ENCODE results near the gene LHFPL6. TPM values are rescaled to one million over a fixed set of nuclear protein-coding genes. Genes with fewer than 3 reads are reported as not detected.

Gene LHFPL6
- total RNA-seq, 1 donor from 2014 or later = 3.0 TPM

DNA sequence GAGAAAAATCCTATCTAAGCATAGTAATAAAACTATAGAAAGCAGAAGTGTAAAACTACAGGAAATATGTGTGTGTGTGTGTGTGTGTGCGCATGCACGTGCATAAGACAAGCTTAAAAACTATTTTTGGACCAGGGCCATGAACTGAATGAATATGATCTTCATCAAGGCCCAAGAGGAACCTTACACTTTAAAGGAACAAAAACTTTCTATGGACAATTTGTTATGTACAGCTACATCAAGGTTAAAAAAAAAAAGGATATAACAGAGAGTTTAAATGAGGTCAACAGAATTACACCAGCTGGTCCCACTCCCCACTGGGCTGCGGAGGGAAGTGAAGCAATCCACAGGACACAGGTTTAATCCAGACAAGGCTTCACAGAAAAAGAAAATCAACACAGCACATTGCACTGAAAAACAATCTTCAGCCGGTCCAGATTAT, 151.1 kb downstream of the LHFPL6 start:
- TF ChIP-seq EZH2 (IDR thresholded peaks at IDR 0.05) (no peak), EZH2phosphoT487 (IDR thresholded peaks at IDR 0.05) (no peak)
- TF ChIP-seq, protein P1, sequence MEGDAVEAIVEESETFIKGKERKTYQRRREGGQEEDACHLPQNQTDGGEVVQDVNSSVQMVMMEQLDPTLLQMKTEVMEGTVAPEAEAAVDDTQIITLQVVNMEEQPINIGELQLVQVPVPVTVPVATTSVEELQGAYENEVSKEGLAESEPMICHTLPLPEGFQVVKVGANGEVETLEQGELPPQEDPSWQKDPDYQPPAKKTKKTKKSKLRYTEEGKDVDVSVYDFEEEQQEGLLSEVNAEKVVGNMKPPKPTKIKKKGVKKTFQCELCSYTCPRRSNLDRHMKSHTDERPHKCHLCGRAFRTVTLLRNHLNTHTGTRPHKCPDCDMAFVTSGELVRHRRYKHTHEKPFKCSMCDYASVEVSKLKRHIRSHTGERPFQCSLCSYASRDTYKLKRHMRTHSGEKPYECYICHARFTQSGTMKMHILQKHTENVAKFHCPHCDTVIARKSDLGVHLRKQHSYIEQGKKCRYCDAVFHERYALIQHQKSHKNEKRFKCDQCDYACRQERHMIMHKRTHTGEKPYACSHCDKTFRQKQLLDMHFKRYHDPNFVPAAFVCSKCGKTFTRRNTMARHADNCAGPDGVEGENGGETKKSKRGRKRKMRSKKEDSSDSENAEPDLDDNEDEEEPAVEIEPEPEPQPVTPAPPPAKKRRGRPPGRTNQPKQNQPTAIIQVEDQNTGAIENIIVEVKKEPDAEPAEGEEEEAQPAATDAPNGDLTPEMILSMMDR (IDR thresholded peaks at IDR 0.05) = no peak
- H3K27ac Mint-ChIP-seq = peak overlapping the region; percentile 67
- H3K36me3 Mint-ChIP-seq = peaks cover 3% of the 10 kb centered on the region
- Histone ChIP-seq H3K4me1 (peaks cover 31% of the 10 kb centered on the region), H3K4me2 (no peak overlapping the region), H4K20me1 (ENCODE audit: low read depth) (no peaks in the 10 kb centered on the region), H3K79me2 (ENCODE audit: low read depth) (no peaks in the 10 kb centered on the region), H3K9ac (no peak overlapping the region), H2AFZ (replicated peaks) (no peak overlapping the region), H3F3A (ENCODE audit: low read depth) (no peaks in the 10 kb centered on the region), H3K9me3 (ENCODE audit: low read depth) (no peaks in the 10 kb centered on the region), H3K36me3 (no peaks in the 10 kb centered on the region), H3K27me3 (no peaks in the 10 kb centered on the region), H3K27ac (no peak overlapping the region), H3K4me3 (no peak overlapping the region)
- peaks cover 2% of the 10 kb centered on the region for H3K9me3 Mint-ChIP-seq
- H3K4me1 Mint-ChIP-seq = peaks cover 52% of the 10 kb centered on the region
- H3K4me3 Mint-ChIP-seq = no peak overlapping the region
- no peaks in the 10 kb centered on the region for H3K27me3 Mint-ChIP-seq (ENCODE audit: insufficient read depth, low read depth)
- DNase-seq (ENCODE audit: low spot score) = no peak

DNA sequence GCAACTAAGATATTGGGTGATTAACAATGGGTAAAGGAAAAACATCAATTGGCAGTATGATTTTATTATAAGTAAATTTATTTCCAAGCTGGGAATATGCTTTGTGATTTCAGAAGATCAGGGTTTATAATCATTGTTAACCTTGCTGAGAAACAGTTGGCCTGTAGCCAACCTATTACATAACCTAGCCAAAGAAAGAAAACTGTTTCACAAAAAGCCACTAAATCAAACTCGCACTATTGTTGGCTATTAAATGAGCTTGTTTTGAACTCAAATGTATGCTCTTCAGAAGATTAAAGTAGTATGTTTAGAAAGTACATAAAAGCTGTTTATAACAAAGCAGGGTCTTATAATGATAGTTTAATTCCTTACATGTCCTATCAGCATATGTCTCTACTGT, 151.7 kb downstream of the LHFPL6 start:
- Histone ChIP-seq H3K4me1 (peaks cover 31% of the 10 kb centered on the region), H2AFZ (replicated peaks) (no peak overlapping the region), H3K27ac (no peak overlapping the region), H3F3A (ENCODE audit: low read depth) (no peaks in the 10 kb centered on the region), H3K9me3 (ENCODE audit: low read depth) (no peaks in the 10 kb centered on the region), H3K4me2 (no peak overlapping the region), H3K79me2 (ENCODE audit: low read depth) (no peaks in the 10 kb centered on the region), H3K4me3 (no peak overlapping the region), H3K36me3 (no peaks in the 10 kb centered on the region), H4K20me1 (ENCODE audit: low read depth) (no peaks in the 10 kb centered on the region), H3K9ac (no peak overlapping the region), H3K27me3 (no peaks in the 10 kb centered on the region)
- Mint-ChIP-seq H3K4me3 (no peak overlapping the region), H3K9me3 (peaks cover 2% of the 10 kb centered on the region), H3K27ac (no peak overlapping the region), H3K36me3 (no peaks in the 10 kb centered on the region), H3K4me1 (peaks cover 52% of the 10 kb centered on the region), H3K27me3 (ENCODE audit: insufficient read depth, low read depth) (no peaks in the 10 kb centered on the region)
- DNase-seq (ENCODE audit: low spot score) = no peak
- TF ChIP-seq EZH2 (IDR thresholded peaks at IDR 0.05) = no peak
- TF ChIP-seq, protein P1 (IDR thresholded peaks at IDR 0.05) = no peak
- no peak for TF ChIP-seq EZH2phosphoT487 (IDR thresholded peaks at IDR 0.05)

DNA sequence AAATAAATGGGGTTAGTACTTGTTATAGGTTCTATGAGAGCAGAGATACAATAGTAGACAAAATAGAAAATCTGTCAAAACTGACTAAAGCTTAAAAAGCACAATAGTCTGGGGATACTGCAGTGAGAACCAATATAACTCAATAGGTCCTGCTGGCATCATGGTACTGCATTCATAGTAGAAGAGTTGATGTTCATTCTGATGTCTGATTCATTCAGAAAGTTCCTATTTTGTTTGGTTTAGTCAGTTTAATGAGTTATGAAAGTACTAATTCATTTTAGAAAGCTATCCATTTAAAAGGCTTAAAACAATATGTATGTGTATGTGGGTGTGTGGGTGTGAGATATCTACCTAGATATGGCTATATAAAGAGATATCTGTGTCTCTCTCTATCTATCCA, 152.8 kb downstream of the LHFPL6 start:
- Histone ChIP-seq H3K4me1 (peaks cover 31% of the 10 kb centered on the region), H3K79me2 (ENCODE audit: low read depth) (no peaks in the 10 kb centered on the region), H3F3A (ENCODE audit: low read depth) (no peaks in the 10 kb centered on the region), H3K4me3 (no peak overlapping the region), H3K9me3 (ENCODE audit: low read depth) (no peaks in the 10 kb centered on the region), H3K27ac (no peak overlapping the region), H3K4me2 (no peak overlapping the region), H3K27me3 (no peaks in the 10 kb centered on the region), H3K36me3 (no peaks in the 10 kb centered on the region), H2AFZ (replicated peaks) (no peak overlapping the region), H4K20me1 (ENCODE audit: low read depth) (no peaks in the 10 kb centered on the region), H3K9ac (no peak overlapping the region)
- H3K27ac Mint-ChIP-seq = no peak overlapping the region
- peaks cover 52% of the 10 kb centered on the region for H3K4me1 Mint-ChIP-seq
- H3K36me3 Mint-ChIP-seq = peaks cover under 1% of the 10 kb centered on the region
- H3K27me3 Mint-ChIP-seq (ENCODE audit: insufficient read depth, low read depth) = no peaks in the 10 kb centered on the region
- no peak overlapping the region for H3K4me3 Mint-ChIP-seq
- peaks cover 6% of the 10 kb centered on the region for H3K9me3 Mint-ChIP-seq
- no peak for DNase-seq (ENCODE audit: low spot score)
- TF ChIP-seq, protein P1 (IDR thresholded peaks at IDR 0.05) = no peak
